PFSK-1 (cell line): ENCODE measurements around the gene BCKDHB.

Experiments
- FOXP2 ChIP-seq: optimal IDR thresholded peaks from 2 replicates; pipeline ENCODE3; 2011; ENCODE audit warnings: borderline replicate concordance, control low read depth, inconsistent platforms; ENCODE audit not compliant: insufficient read depth; ENCODE audit errors: extremely low read length, extremely low read depth
- POLR2AphosphoS5 ChIP-seq: IDR thresholded peaks from 2 replicates; pipeline ENCODE4 v1.6.1; 2012; ENCODE audit warnings: low read depth, mild to moderate bottlenecking, control low read depth, low read length, moderate library complexity
- REST ChIP-seq, 2 experiments: IDR thresholded peaks; 2 replicates each; pipeline versions ENCODE4 v1.6.1 to v1.8.0; 2011 to 2012; ENCODE audit warnings: low read depth in 2 of 2, low read length in 2 of 2, control low read depth in 1 of 2, inconsistent platforms in 1 of 2, mild to moderate bottlenecking in 1 of 2, moderate library complexity in 1 of 2; ENCODE audit not compliant: insufficient read depth in 1 of 2
- SIN3A ChIP-seq: IDR thresholded peaks from 2 replicates; pipeline ENCODE4 v1.6.1; 2012; ENCODE audit warnings: mild to moderate bottlenecking, low read length, moderate library complexity, borderline replicate concordance; ENCODE audit not compliant: insufficient read depth
- TAF1 ChIP-seq: IDR thresholded peaks from 2 replicates; pipeline ENCODE4 v1.6.1; 2012; ENCODE audit warnings: low read length, control low read depth, borderline replicate concordance; ENCODE audit not compliant: insufficient read depth

DNA sequence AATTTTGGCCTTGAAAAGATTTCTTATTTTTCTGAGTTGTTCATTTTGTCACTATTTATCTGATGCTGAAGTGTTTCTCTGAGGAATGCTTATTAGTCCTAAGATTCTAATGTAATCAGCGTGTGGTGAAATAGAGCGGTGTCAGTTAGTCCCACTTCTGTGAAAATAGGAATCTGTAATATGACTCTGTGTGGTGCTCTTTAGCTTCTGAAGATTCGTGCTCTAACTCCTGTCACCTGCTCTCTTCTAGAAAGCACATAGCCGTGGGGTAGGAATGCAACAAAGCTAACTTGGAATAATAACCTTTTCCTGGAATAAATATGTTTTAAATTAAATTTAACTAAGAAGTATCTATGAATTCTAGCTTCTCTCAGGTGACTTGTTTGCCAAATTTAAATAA, 90.4 kb downstream of the BCKDHB start:
- TF ChIP-seq REST (IDR thresholded peaks at IDR 0.05; ENCODE audit: insufficient read depth in 1 of 2, low read depth in 2 of 2, low read length in 2 of 2) (no peak), POLR2AphosphoS5 (no peak), TAF1 (no peak), SIN3A (no peak), FOXP2 (no peak)
